Heart left ventricle (tissue), 13 donors: Measurements from ENCODE around the gene RGSL1.

Source experiments
- CTCF ChIP-seq, 12 donors: fragments of 200-600 bp; sonication (generic) in 4 of 12; IDR thresholded peaks; one replicate each; pipeline versions ENCODE4 v1.5.0 to v1.8.0; 2018 to 2022; ENCODE audit warnings: antibody characterized with exemption in 12 of 12, mild to moderate bottlenecking in 5 of 12
- POLR2A ChIP-seq, 2 donors: fragments of 450-650 bp; IDR thresholded peaks; one replicate each; pipeline ENCODE4 v1.6.1; 2017; ENCODE audit warnings: antibody characterized with exemption in 2 of 2, mild to moderate bottlenecking in 2 of 2, moderate library complexity in 2 of 2
- donor health status: ischemic (EF 13 %, LVEDD 7.1; RV severe dilation, severe dysfunction).
- donor health status: DM: no; HTN: yes; CAD: no.
- donor health status: DM: no; HTN: no; CAD: no.
- donor health status: ischemic (EF 25% LVEDD 6.9; RV normal size, moderate dysfunction).
- donor health status: ischemic (EF 25% LVEDD 5.7; RV mildly dilated, moderate dysfunction).
- donor health status: ischemic (EF 35%, LVEDD 5.7; RV mildly dilated, moderate dysfunction).
- donor health status: nonischemic (EF 11% LVEDD 7.7; RV severe dilation, severe dysfunction).
- donor health status: DM: yes; HTN: yes; CAD: no.
- donor health status: PGD.
- donor health status: ischemic (EF 29% LVEDD 5.4; RV normal size, mild dysfunction).
- donor health status: nonischemic (EF 23%, LVEDD 6.1; RV moderate dilation, normal function).

DNA sequence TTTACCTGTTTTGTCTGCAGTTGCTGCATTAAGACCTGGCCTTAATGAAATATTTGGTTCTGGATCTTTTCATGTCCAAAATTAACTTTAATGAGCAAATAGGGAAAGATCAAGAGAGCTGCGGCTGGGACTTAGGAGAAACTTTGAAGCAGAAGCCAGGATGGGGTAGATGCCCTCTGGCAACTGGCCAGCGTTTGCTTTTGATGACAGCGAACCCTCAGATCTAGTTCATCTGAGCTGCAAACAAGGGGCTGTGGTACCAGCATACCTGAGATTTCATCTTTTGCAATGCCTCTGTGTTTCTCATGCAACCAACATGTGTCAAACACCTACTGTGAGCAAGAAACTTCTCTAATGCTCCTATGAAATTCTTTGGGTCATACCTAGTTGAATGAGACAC, 36.5 kb upstream of the RGSL1 start:
- no peak for TF ChIP-seq CTCF (IDR thresholded peaks at IDR 0.05)
- TF ChIP-seq POLR2A (IDR thresholded peaks at IDR 0.05) = no peak
